ENCODE measurements around the gene CLK4.

CLK4 gene

GRCh38 chr5:178569485-178569884 is 57.4 kb downstream of the CLK4 start:
- Histone ChIP-seq H3K27ac (ENCODE audit: low read depth, low read length) (no peak overlapping the region), H3K4me1 (ENCODE audit: control insufficient read depth, insufficient read depth, low read length) (peaks cover 10% of the 10 kb centered on the region), H3K9me3 (ENCODE audit: control insufficient read depth, insufficient read depth, low read depth, low read length) (peaks cover 16% of the 10 kb centered on the region), H3K4me3 (ENCODE audit: low read depth, low read length) (no peak overlapping the region), H3K9ac (ENCODE audit: low read length) (no peak overlapping the region), H3K36me3 (ENCODE audit: control insufficient read depth, insufficient read depth, low read length) (no peaks in the 10 kb centered on the region), H3K27me3 (ENCODE audit: control insufficient read depth, insufficient read depth, low read length) (no peaks in the 10 kb centered on the region; the same call in 1 of the 2 replicates)

- Histone ChIP-seq H3K9ac (ENCODE audit: low read length) (peak overlapping the region; percentile 17), H3K4me3 (ENCODE audit: low read depth, low read length) (peak overlapping the region; percentile 6; the same call in 1 of the 2 replicates), H3K27me3 (ENCODE audit: control insufficient read depth, insufficient read depth, low read length) (no peaks in the 10 kb centered on the region), H3K9me3 (ENCODE audit: control insufficient read depth, insufficient read depth, low read depth, low read length) (peaks cover 5% of the 10 kb centered on the region; the same call in 1 of the 2 replicates), H3K36me3 (ENCODE audit: control insufficient read depth, insufficient read depth, low read length) (no peaks in the 10 kb centered on the region), H3K4me1 (ENCODE audit: control insufficient read depth, insufficient read depth, low read length) (peaks cover 42% of the 10 kb centered on the region), H3K27ac (ENCODE audit: low read depth, low read length) (no peak overlapping the region; the same call in 1 of the 2 replicates)
These were observed 61.9 kb downstream of the CLK4 start for GRCh38 chr5:178564811-178565550.

- H3K4me3 ChIP-seq (ENCODE audit: low read depth, low read length) = peak overlapping the region; percentile 6; the same call in 1 of the 2 replicates
These were observed 62.5 kb downstream of the CLK4 start for GRCh38 chr5:178564397-178564796.

GRCh38 chr5:178563621-178564020 is 63.2 kb downstream of the CLK4 start:
- H3K4me1 ChIP-seq (ENCODE audit: control insufficient read depth, insufficient read depth, low read length) = peaks cover 44% of the 10 kb centered on the region
- no peak overlapping the region for H3K4me3 ChIP-seq (ENCODE audit: low read depth, low read length)
- H3K9me3 ChIP-seq (ENCODE audit: control insufficient read depth, insufficient read depth, low read depth, low read length) = no peaks in the 10 kb centered on the region
- no peak overlapping the region; the same call in 1 of the 2 replicates for H3K27ac ChIP-seq (ENCODE audit: low read depth, low read length)
- H3K9ac ChIP-seq (ENCODE audit: low read length) = peak overlapping the region; percentile 38
- H3K36me3 ChIP-seq (ENCODE audit: control insufficient read depth, insufficient read depth, low read length) = no peaks in the 10 kb centered on the region
- no peaks in the 10 kb centered on the region for H3K27me3 ChIP-seq (ENCODE audit: control insufficient read depth, insufficient read depth, low read length)

More at GRCh38 chr5:178564397-178564796, 62.5 kb downstream of the CLK4 start:
- H3K36me3 ChIP-seq (ENCODE audit: control insufficient read depth, insufficient read depth, low read length) = no peaks in the 10 kb centered on the region
- peaks cover 44% of the 10 kb centered on the region for H3K4me1 ChIP-seq (ENCODE audit: control insufficient read depth, insufficient read depth, low read length)
- no peak overlapping the region for H3K27ac ChIP-seq (ENCODE audit: low read depth, low read length)
- H3K9ac ChIP-seq (ENCODE audit: low read length) = no peak overlapping the region
- H3K27me3 ChIP-seq (ENCODE audit: control insufficient read depth, insufficient read depth, low read length) = no peaks in the 10 kb centered on the region
- no peaks in the 10 kb centered on the region for H3K9me3 ChIP-seq (ENCODE audit: control insufficient read depth, insufficient read depth, low read depth, low read length)

GRCh38 chr5:178561746-178562264 is 65.0 kb downstream of the CLK4 start:
- Histone ChIP-seq H3K36me3 (ENCODE audit: control insufficient read depth, insufficient read depth, low read length) (no peaks in the 10 kb centered on the region), H3K27ac (ENCODE audit: low read depth, low read length) (no peak overlapping the region), H3K9ac (ENCODE audit: low read length) (no peak overlapping the region), H3K9me3 (ENCODE audit: control insufficient read depth, insufficient read depth, low read depth, low read length) (no peaks in the 10 kb centered on the region), H3K27me3 (ENCODE audit: control insufficient read depth, insufficient read depth, low read length) (no peaks in the 10 kb centered on the region), H3K4me1 (ENCODE audit: control insufficient read depth, insufficient read depth, low read length) (peaks cover 44% of the 10 kb centered on the region), H3K4me3 (ENCODE audit: low read depth, low read length) (no peak overlapping the region)

- Histone ChIP-seq H3K4me3 (ENCODE audit: low read depth, low read length) (no peak overlapping the region), H3K4me1 (ENCODE audit: control insufficient read depth, insufficient read depth, low read length) (peaks cover 47% of the 10 kb centered on the region), H3K27me3 (ENCODE audit: control insufficient read depth, insufficient read depth, low read length) (no peaks in the 10 kb centered on the region), H3K9me3 (ENCODE audit: control insufficient read depth, insufficient read depth, low read depth, low read length) (no peaks in the 10 kb centered on the region), H3K9ac (ENCODE audit: low read length) (no peak overlapping the region), H3K27ac (ENCODE audit: low read depth, low read length) (peak overlapping the region; percentile 53; the same call in 1 of the 2 replicates), H3K36me3 (ENCODE audit: control insufficient read depth, insufficient read depth, low read length) (no peaks in the 10 kb centered on the region)
These were observed 65.9 kb downstream of the CLK4 start for GRCh38 chr5:178560911-178561310.

- Histone ChIP-seq H3K9ac (ENCODE audit: low read length) (no peak overlapping the region), H3K27me3 (ENCODE audit: control insufficient read depth, insufficient read depth, low read length) (no peaks in the 10 kb centered on the region)
These were observed 69.4 kb downstream of the CLK4 start for GRCh38 chr5:178557416-178557815.

GRCh38 chr5:178555771-178556211 is 71.1 kb downstream of the CLK4 start:
- Histone ChIP-seq H3K27ac (ENCODE audit: low read depth, low read length) (peak overlapping the region; percentile 39; the same call in 1 of the 2 replicates), H3K9ac (ENCODE audit: low read length) (peak overlapping the region; percentile 33), H3K9me3 (ENCODE audit: control insufficient read depth, insufficient read depth, low read depth, low read length) (no peaks in the 10 kb centered on the region), H3K36me3 (ENCODE audit: control insufficient read depth, insufficient read depth, low read length) (no peaks in the 10 kb centered on the region), H3K4me1 (ENCODE audit: control insufficient read depth, insufficient read depth, low read length) (peaks cover 26% of the 10 kb centered on the region), H3K27me3 (ENCODE audit: control insufficient read depth, insufficient read depth, low read length) (no peaks in the 10 kb centered on the region), H3K4me3 (ENCODE audit: low read depth, low read length) (no peak overlapping the region)

More at GRCh38 chr5:178557416-178557815, 69.4 kb downstream of the CLK4 start:
- Histone ChIP-seq H3K36me3 (ENCODE audit: control insufficient read depth, insufficient read depth, low read length) (no peaks in the 10 kb centered on the region), H3K4me1 (ENCODE audit: control insufficient read depth, insufficient read depth, low read length) (peaks cover 36% of the 10 kb centered on the region), H3K4me3 (ENCODE audit: low read depth, low read length) (no peak overlapping the region), H3K27ac (ENCODE audit: low read depth, low read length) (no peak overlapping the region), H3K9me3 (ENCODE audit: control insufficient read depth, insufficient read depth, low read depth, low read length) (no peaks in the 10 kb centered on the region)

GRCh38 chr5:178555005-178555404 is 71.8 kb downstream of the CLK4 start:
- Histone ChIP-seq H3K9ac (ENCODE audit: low read length) (peak overlapping the region; percentile 33), H3K27me3 (ENCODE audit: control insufficient read depth, insufficient read depth, low read length) (no peaks in the 10 kb centered on the region), H3K4me1 (ENCODE audit: control insufficient read depth, insufficient read depth, low read length) (peaks cover 18% of the 10 kb centered on the region), H3K9me3 (ENCODE audit: control insufficient read depth, insufficient read depth, low read depth, low read length) (no peaks in the 10 kb centered on the region), H3K27ac (ENCODE audit: low read depth, low read length) (0 out of 2 replicates have a peak overlapping the region, but pooled peaks have one; percentile 39), H3K36me3 (ENCODE audit: control insufficient read depth, insufficient read depth, low read length) (no peaks in the 10 kb centered on the region), H3K4me3 (ENCODE audit: low read depth, low read length) (no peak overlapping the region)

- H3K36me3 ChIP-seq (ENCODE audit: control insufficient read depth, insufficient read depth, low read length) = no peaks in the 10 kb centered on the region
- no peaks in the 10 kb centered on the region for H3K9me3 ChIP-seq (ENCODE audit: control insufficient read depth, insufficient read depth, low read depth, low read length)
- no peak overlapping the region for H3K9ac ChIP-seq (ENCODE audit: low read length)
- H3K27me3 ChIP-seq (ENCODE audit: control insufficient read depth, insufficient read depth, low read length) = no peaks in the 10 kb centered on the region
- H3K27ac ChIP-seq (ENCODE audit: low read depth, low read length) = no peak overlapping the region
- no peak overlapping the region for H3K4me3 ChIP-seq (ENCODE audit: low read depth, low read length)
- H3K4me1 ChIP-seq (ENCODE audit: control insufficient read depth, insufficient read depth, low read length) = peaks cover 15% of the 10 kb centered on the region
These were observed 72.5 kb downstream of the CLK4 start for GRCh38 chr5:178554311-178554710.

GRCh38 chr5:178553517-178553916 is 73.3 kb downstream of the CLK4 start:
- H3K27ac ChIP-seq (ENCODE audit: low read depth, low read length) = no peak overlapping the region
- H3K9ac ChIP-seq (ENCODE audit: low read length) = no peak overlapping the region
- H3K27me3 ChIP-seq (ENCODE audit: control insufficient read depth, insufficient read depth, low read length) = no peaks in the 10 kb centered on the region
- peaks cover 15% of the 10 kb centered on the region for H3K4me1 ChIP-seq (ENCODE audit: control insufficient read depth, insufficient read depth, low read length)
- no peaks in the 10 kb centered on the region for H3K9me3 ChIP-seq (ENCODE audit: control insufficient read depth, insufficient read depth, low read depth, low read length)
- H3K36me3 ChIP-seq (ENCODE audit: control insufficient read depth, insufficient read depth, low read length) = no peaks in the 10 kb centered on the region
- no peak overlapping the region for H3K4me3 ChIP-seq (ENCODE audit: low read depth, low read length)
